ENCODE measurements around the gene KMT2B. TPM values are rescaled to one million over a fixed set of nuclear protein-coding genes. Genes with fewer than 3 reads are reported as not detected.

KMT2B gene
- total and polyA plus RNA-seq, 2 of the 8 experiments (the other 6 are each of a cell fraction or from before 2014, with no cell fraction given): 26.7 to 38.6 TPM

GRCh38 chr19:35725216-35725861, 7.5 kb downstream of the KMT2B start (continued):
- no peak for TF ChIP-seq CHD7 (IDR thresholded peaks at IDR 0.05; ENCODE audit: insufficient replicate concordance, low read length)
- no peak for TF ChIP-seq SIN3A (conservative IDR thresholded peaks at IDR 0.05 in 1 of 2, IDR thresholded peaks at IDR 0.05 in 1 of 2; ENCODE audit: low read depth in 1 of 2, low read length in 2 of 2)

Data from H1 (cell line).